GM21786 (cell line): ENCODE measurements around the gene CARNS1.

Source experiments
- ATAC-seq: cut with Tn5 transposase; IDR thresholded peaks from one replicate; pipeline ENCODE4 v1.9.1; 2021; ENCODE audit not compliant: unreplicated experiment

Gene CARNS1

GRCh38 chr11:67408437-67409200 lies 6.9 kb upstream of the CARNS1 start:
- no peak for ATAC-seq

DNA sequence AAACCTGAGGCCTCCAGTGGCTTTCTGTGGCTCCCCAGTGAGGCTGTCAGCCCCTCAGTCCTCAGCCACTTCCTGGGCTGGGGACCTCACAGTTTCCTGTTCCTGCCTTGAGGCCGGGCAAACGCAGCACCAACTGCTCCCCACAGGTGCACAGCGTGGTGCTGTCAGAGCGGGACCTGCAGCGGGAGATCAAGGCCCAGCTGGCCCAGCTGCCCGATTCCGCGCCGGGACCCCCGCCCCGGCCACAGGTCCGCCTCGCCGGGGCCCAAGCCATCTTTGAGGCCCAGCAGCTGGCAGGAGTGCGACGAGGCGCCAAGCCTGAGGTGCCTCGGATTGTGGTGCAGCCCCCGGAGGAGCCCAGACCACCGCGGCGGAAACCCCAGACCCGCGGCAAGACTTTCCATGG lies 6.2 kb upstream of the CARNS1 start:
- ATAC-seq, result no peak

- no peak for ATAC-seq
These were observed 5.6 kb upstream of the CARNS1 start for GRCh38 chr11:67409781-67410368.

DNA sequence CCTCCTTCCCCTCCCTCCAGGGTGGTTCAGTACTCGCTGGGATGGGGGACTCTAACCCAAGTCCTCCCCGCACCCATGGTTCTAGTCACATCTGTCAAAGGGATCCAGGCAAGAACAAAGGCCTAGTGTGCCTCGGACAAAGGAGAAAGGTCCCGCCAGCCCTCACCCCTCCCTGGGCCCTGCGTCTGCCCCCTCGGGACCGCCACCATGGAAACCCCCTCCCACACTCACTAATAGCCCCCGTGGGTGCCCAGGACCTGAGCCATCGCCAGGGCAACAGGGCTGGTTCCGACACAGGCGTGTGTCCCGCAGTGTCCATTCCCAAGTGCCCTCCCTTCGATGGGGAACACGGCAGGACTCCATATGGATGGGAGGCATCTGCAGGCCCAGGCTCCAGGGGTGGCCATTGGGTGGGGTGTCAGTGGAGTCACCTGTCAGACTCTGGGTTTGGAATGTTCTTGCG lies 5.1 kb upstream of the CARNS1 start:
- no peak for ATAC-seq

GRCh38 chr11:67410984-67411784 lies 4.3 kb upstream of the CARNS1 start:
- no peak for ATAC-seq

GRCh38 chr11:67411785-67412152 lies 3.7 kb upstream of the CARNS1 start:
- ATAC-seq, result no peak

GRCh38 chr11:67412495-67413179 lies 2.8 kb upstream of the CARNS1 start:
- no peak for ATAC-seq

GRCh38 chr11:67413266-67413849 lies 2.1 kb upstream of the CARNS1 start:
- no peak for ATAC-seq

GRCh38 chr11:67416416-67417335 lies 1.2 kb downstream of the CARNS1 start:
- ATAC-seq, result no peak

DNA sequence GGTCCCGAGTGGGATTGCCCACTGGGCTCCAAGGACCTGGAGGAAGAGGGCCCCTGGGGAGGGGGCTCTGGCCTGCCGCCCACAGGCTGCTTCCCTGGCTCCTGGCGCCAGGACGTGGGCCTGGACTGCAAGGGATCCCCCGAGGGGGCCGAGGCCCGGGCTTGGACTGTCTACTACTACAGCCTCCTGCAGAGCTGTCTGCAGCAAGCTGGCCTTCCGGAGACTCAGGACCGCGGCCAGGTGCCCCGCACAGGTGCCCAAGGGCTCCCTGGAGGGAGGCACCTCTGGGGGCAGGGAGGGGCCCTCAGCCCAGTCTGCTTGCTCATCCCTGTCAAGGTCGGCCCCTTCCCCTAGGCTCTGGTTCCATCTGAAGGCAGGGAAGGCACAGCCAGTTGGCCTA lies 1.9 kb downstream of the CARNS1 start:
- no peak for ATAC-seq

DNA sequence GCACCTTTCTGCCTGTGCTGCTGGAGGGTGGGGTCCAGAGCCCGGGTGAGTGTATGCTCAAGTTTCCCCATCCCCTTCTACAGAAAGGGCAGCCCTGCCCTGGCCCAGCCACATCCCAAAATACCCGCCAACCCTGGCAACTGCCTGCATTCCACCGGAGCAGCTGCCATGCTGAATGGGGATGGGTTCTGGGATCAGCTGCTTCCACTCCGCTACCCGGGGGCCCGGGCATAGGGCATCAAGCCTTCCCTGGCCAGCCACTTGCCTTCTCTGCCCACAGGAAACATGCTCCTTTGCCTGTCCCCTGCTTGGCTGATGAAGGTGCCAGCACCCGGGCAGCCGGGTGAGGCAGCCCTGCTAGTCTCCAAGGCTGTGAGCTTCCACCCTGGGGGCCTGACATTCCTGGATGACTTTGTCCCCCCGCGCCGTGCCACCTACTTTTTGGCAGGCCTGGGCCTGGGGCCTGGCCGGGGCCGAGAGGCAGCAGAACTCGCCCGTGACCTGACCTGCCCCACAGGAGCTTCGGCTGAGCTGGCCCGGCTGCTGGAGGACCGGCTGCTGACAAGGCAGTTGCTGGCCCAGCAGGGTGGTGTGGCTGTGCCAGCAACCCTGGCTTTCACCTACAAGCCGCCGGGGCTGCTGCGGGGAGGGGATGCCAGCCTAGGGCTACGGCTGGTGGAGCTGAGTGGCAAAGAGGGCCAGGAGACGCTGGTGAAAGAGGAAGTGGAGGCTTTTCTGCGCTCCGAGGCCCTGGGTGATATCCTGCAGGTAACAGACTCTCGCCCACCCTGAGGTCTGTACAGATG lies 3.2 kb downstream of the CARNS1 start:
- no peak for ATAC-seq

DNA sequence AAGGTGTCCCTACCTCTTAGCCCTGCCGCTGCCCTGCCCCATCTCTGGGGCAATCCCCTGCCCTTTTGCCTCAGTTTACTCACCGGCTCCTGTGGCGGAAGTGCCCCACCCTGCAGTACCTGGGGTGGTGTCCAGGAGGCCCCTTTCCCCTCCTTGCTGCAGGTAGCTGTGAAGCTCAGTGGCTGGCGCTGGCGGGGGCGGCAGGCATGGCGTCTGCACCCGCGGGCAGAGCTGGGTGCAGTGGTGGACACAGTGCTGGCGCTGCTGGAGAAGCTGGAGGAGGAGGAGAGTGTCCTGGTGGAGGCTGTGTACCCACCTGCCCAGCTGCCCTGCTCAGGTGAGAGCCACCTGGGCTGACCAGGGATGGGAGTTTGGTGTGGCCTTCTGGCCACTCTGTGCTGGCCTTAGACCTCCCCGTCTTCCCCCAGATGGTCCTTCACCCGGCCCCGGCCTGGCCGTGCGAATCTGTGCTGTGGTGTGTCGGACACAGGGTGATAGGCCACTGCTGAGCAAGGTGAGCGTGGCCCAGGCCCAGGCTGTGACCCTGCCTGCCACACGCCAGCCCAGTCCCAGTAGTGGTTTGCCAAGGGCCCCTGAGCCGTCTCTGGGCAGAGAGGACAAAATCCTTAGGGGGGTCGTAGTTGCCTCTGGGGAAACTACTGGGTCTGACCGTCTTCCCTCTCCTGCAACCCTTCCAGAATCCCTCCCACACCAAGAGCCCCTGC lies 4.0 kb downstream of the CARNS1 start:
- ATAC-seq, result no peak

DNA sequence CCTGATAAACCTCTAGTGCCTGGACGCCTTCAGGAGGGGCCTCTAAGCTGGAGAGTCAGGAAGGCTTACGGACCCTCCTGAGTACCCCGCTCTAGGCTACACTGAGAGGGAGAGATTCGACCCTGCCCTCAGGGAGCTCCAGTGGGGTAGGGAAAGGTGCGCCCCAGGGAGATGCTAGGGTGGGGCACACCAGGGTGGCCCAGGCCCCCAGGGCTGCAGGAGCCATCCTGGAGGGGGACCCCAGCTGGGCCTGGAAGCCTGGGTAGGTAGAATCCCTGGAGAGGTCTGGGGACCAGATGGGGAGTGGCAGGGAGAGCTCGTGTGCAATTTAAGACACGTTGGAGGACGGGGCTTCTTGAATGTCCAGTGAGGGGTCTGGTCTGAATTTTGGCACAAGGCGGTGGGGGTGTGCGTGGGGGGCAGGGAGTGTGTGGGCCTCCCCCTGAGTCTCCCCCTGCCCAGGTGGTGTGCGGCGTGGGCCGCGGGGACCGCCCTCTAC lies 4.7 kb downstream of the CARNS1 start:
- no peak for ATAC-seq

DNA sequence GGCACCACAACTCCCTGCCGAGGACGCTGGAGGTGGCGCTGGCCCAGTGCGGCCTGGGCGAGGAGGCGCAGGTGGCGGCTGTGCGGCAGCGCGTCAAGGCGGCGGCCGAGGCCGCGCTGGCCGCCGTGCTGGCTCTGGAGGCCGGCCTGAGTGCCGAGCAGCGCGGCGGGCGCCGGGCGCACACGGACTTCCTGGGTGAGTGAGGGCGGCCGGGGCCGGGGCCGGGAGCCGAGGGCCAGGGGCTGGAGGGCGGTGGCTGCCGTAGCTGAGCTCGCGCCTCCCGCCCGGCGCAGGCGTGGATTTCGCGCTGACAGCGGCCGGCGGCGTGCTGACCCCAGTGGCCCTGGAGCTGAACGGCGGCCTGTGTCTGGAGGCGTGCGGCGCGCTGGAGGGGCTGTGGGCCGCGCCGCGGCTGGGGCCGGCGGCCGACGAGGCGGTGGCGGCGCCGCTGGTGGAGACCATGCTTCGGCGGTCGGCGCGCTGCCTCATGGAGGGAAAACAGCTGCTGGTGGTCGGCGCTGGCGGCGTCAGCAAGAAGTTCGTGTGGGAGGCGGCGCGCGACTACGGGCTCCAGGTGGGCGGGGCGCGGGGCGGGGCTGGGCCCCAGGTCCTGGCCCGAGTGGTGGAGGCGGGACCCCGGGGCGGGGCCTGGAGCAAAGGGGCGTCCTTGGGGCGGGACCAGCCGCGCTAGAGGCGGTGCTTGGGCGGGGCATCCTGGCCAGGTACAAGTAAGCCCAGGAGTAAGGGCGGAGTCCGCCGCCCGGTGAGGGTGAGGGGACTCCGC lies 5.4 kb downstream of the CARNS1 start:
- ATAC-seq, result peak; percentile 84

GRCh38 chr11:67421430-67422031 lies 6.1 kb downstream of the CARNS1 start:
- no peak for ATAC-seq

DNA sequence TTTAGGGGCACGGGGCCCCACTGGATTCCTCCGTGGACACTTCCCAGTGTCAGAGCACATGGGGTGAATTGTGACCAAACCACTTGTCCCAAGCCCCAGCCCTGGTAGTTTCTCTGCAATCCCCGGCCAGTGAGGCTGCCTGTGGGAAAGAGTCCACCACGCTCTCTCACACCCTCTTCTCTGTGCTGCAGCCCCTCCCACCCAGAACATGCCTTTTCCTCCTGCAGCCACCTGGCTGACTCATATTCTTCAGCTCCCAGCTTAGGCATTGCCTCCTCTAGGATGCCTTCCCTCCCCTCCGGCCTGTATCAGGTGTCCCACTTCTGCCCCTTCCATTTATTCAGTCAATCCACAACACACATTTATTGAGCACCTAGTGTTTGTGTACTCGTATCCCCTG lies 7.4 kb downstream of the CARNS1 start:
- ATAC-seq, result no peak

DNA sequence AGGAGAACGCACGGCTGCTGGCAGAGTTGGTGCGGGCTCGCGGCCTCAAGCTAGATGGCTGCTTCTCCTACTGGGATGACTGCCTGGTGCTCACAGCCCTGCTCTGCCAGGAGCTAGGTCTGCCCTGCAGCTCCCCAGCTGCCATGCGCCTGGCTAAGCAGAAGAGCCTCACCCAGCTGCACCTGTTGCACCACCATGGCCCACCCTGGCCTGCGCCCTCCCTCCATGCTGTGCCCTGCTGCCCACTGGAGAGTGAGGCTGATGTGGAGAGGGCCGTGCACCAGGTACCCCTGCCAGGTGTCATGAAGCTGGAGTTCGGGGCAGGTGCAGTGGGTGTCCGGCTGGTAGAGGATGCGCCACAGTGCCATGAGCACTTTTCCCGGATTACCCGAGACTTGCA lies 8.0 kb downstream of the CARNS1 start:
- no peak for ATAC-seq
